Brain microvascular endothelial cell (primary cell): Measurements from ENCODE around the gene CCDC85C.

Experiments used
- DNase-seq: peaks from one replicate; pipeline ENCODE4 v3.0.0-alpha.2; 2020
- H3K27ac ChIP-seq: fragments of 250-450 bp; sonication (Bioruptor Pico); 2 replicates; pipeline ENCODE4 v1.5.1; 2020; ENCODE audit warnings: mild to moderate bottlenecking, moderate library complexity
- H3K27me3 ChIP-seq: fragments of 250-450 bp; sonication (Bioruptor Pico); replicated peaks from 2 replicates; pipeline ENCODE4 v1.5.1; 2020; ENCODE audit warnings: mild to moderate bottlenecking
- H3K36me3 ChIP-seq: fragments of 250-450 bp; sonication (Bioruptor Pico); replicated peaks from 2 replicates; pipeline ENCODE4 v1.5.1; 2020; ENCODE audit warnings: mild to moderate bottlenecking
- H3K4me3 ChIP-seq: 2 replicates; pipeline ENCODE4 v1.5.1; 2011; ENCODE audit warnings: low read depth, mild to moderate bottlenecking, control low read depth, low read length, moderate library complexity
- CTCF ChIP-seq: IDR thresholded peaks from 2 replicates; pipeline ENCODE4 v1.5.1; 2011; ENCODE audit warnings: low read depth, mild to moderate bottlenecking, moderate library complexity, low read length, control low read depth, inconsistent platforms; ENCODE audit errors: missing control alignments
- in situ Hi-C: cut with HindIII; loops from 2 replicates; pipeline ENCODE4 v1.10.0; 2017; ENCODE audit warnings: low sequenced_read_pairs, low pct_ligation_motif_present

The CCDC85C gene

GRCh38 chr14:99468836-99469592 is 135.0 kb downstream of the CCDC85C start:
- TF ChIP-seq CTCF: no peak
- no peaks in the 10 kb centered on the region for H3K27me3 ChIP-seq
- in situ Hi-C loops: no loop called here
- no peak overlapping the region for H3K27ac ChIP-seq
- peaks cover 2% of the 10 kb centered on the region for H3K36me3 ChIP-seq
- H3K4me3 ChIP-seq: no peak overlapping the region
- DNase-seq: peak; percentile 27

DNA sequence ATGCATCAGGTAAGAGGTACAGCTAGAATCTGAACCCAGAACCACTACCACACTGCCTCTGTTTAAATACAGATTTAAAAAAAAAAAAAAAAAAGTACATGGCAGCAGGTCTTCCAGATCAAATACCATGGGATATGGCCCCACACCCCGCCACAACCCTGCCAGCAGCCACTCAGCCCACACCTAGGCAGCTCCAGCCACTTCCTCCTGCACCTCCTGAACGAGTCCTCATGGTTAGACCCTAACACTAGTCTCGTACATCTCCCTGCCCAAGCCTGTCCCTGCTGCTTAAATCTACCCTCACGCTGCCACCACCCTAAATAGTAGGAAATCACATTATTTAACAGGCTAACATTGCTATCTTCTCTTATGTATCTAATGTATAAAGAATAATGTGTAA is 135.9 kb downstream of the CCDC85C start:
- no peak overlapping the region for H3K4me3 ChIP-seq
- H3K27ac ChIP-seq: no peak overlapping the region
- H3K36me3 ChIP-seq: peaks cover 2% of the 10 kb centered on the region
- no peaks in the 10 kb centered on the region for H3K27me3 ChIP-seq
- in situ Hi-C loops: no loop called here
- no peak for DNase-seq
- no peak for TF ChIP-seq CTCF

- Histone ChIP-seq H3K27ac (no peak overlapping the region), H3K4me3 (no peak overlapping the region), H3K36me3 (peaks cover 6% of the 10 kb centered on the region), H3K27me3 (no peaks in the 10 kb centered on the region)
- DNase-seq: no peak
- TF ChIP-seq CTCF: no peak
- in situ Hi-C loops: no loop called here
Observed at GRCh38 chr14:99467336-99468078, 136.5 kb downstream of the CCDC85C start.

- no peak for TF ChIP-seq CTCF
- Histone ChIP-seq H3K36me3 (peaks cover 8% of the 10 kb centered on the region), H3K27me3 (no peaks in the 10 kb centered on the region), H3K27ac (no peak overlapping the region), H3K4me3 (no peak overlapping the region)
- no peak for DNase-seq
- in situ Hi-C loops: no loop called here
Observed at GRCh38 chr14:99466758-99467157, 137.2 kb downstream of the CCDC85C start.

DNA sequence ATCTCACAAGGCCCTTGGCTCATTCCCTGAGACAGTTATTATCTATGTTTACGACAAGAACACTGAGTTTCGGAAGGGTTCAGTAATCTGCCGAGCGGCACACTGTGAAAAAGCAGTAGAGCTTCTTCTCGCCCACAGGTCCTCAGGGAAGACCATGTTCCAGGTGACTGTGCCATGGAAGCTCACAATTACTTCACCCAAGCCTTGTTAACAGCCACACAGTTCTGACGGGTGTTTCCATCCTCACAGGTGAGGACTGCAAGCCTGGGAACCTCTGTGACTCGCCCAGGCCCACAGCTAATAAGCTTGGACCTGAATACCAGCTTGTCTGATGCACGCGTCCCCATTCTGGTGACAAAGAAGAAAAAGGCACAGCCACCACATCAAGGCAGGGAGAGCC is 138.7 kb downstream of the CCDC85C start:
- in situ Hi-C loops: no loop called here
- H3K27me3 ChIP-seq: no peaks in the 10 kb centered on the region
- no peak overlapping the region for H3K27ac ChIP-seq
- H3K36me3 ChIP-seq: peaks cover 12% of the 10 kb centered on the region
- no peak for TF ChIP-seq CTCF
- H3K4me3 ChIP-seq: no peak overlapping the region
- no peak for DNase-seq

DNA sequence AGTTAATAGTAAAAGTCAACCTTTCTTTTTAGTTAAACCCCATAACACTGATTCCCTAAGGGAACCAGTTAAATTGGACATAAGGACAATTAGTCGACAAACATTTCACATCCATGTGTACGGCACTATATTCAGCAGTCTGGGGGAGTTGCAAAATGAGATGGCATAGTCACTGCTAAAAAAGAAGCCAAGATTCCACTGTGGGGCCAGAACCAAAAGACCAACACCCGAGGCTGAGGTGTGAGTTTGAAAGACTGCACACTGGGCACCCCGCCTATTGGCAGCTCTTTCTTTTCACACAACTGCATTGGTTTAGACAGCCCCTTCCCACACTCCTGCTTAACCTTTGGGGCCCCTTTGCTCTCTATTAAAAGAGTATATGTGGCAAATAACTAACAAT is 140.0 kb downstream of the CCDC85C start:
- no peaks in the 10 kb centered on the region for H3K27me3 ChIP-seq
- in situ Hi-C loops: no loop called here
- H3K36me3 ChIP-seq: peaks cover 15% of the 10 kb centered on the region
- H3K4me3 ChIP-seq: no peak overlapping the region
- no peak for TF ChIP-seq CTCF
- no peak for DNase-seq
- no peak overlapping the region for H3K27ac ChIP-seq
